Astrocyte (in vitro differentiated cells and primary cell): ENCODE data around the gene CCND2.
A peak's percentile ranks its signal among the peaks of the same experiment; 100 is the strongest.

ENCODE experiments used
- EZH2 ChIP-seq: IDR thresholded peaks from 2 replicates; pipeline ENCODE4 v1.6.1; 2012; ENCODE audit warnings: mild to moderate bottlenecking, low read length, inconsistent platforms; ENCODE audit not compliant: insufficient read depth
- TF ChIP-seq, protein P1 (sequence below): IDR thresholded peaks from 2 replicates; pipeline ENCODE4 v1.5.1; 2011; ENCODE audit warnings: low read depth, mild to moderate bottlenecking, inconsistent platforms, low read length, moderate library complexity; ENCODE audit not compliant: insufficient read depth

DNA sequence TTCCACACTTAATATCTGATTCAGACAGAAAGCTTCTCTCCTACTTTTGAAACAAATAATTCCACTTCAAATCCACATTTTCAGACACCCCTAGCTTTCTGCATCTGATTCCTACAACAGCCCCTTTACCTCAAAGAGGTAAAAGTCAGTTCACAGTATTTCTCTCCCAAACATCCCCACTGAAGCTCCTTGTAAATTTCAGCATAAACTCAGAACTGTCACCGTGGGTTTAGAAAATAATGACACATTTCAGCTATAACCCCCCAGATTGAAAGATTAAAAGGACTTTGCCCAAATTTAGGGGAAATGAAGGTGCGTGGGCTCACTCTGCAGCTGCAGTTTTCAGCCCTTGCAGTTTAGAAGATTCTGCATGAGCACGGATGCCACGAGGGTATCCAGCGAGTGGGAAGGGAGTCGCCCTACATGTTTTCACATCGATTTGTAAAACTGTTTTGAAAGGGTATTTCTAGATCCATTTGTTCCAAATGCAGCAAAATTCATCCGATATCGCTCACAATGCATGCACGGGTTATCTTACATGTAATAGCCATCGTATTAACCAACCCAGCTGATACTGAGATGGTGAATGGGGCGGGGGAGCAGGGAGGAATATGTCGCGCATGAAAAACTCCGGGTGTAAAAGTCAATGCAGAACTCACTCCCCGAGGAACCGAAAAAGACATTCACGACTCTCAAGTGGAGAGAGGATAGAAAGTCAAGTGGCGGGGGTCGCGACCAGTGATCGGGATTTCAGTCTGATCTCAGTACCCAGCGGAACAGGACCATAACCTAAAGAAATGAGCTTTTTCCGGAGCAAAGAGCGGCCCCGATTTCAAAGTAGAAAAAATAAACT lies 5.0 kb upstream of the CCND2 start:
- TF ChIP-seq EZH2, result peak; percentile 73
- TF ChIP-seq, protein P1, sequence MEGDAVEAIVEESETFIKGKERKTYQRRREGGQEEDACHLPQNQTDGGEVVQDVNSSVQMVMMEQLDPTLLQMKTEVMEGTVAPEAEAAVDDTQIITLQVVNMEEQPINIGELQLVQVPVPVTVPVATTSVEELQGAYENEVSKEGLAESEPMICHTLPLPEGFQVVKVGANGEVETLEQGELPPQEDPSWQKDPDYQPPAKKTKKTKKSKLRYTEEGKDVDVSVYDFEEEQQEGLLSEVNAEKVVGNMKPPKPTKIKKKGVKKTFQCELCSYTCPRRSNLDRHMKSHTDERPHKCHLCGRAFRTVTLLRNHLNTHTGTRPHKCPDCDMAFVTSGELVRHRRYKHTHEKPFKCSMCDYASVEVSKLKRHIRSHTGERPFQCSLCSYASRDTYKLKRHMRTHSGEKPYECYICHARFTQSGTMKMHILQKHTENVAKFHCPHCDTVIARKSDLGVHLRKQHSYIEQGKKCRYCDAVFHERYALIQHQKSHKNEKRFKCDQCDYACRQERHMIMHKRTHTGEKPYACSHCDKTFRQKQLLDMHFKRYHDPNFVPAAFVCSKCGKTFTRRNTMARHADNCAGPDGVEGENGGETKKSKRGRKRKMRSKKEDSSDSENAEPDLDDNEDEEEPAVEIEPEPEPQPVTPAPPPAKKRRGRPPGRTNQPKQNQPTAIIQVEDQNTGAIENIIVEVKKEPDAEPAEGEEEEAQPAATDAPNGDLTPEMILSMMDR, result no peak
